GM19240 (cell line): ENCODE measurements around the gene STK32B.

ENCODE experiments used
- DNase-seq: peaks from one replicate; pipeline ENCODE4 v3.0.0; 2011; ENCODE audit warnings: low spot score; ENCODE audit not compliant: insufficient read length

STK32B gene

DNA sequence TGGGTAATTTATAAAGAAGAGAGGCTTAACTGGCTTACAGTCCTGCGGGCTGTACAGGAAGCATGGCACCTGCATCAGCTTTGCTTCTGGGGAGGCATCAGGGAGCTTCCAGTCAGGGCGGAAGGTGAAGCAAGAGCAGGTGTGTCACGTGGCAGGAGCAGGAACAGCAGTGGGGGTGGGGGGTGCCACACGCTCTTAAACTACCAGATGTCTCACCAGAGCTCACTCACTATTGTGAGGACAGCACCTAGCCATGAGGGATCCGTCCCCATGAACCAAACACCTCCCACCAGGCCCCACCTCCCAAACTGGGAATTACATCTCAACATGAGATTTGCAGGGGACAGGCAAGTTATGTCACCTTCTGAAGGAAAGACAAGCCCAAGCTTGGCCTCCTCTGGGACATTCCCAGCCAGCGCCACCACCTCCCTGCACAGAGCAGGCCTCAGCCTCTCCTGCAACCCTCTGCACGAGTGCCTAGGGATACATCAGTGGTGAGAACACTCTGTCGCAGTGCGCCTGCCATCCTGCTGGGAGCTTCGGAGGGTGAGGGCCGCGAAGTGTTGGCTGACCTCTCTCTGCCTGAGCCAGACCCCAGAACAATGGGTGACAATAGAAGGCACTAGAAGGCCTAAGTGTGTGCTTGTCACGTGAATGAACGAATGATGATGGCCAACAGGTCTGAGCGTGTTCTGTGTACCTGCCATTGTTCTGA lies 412.8 kb downstream of the STK32B start:
- no peak for DNase-seq

GRCh38 chr4:5465529-5465928 lies 414.2 kb downstream of the STK32B start:
- DNase-seq = no peak

GRCh38 chr4:5465956-5466355 lies 414.7 kb downstream of the STK32B start:
- DNase-seq = no peak

GRCh38 chr4:5467111-5467510 lies 415.8 kb downstream of the STK32B start:
- DNase-seq = no peak

GRCh38 chr4:5469151-5469775 lies 418.0 kb downstream of the STK32B start:
- no peak for DNase-seq

DNA sequence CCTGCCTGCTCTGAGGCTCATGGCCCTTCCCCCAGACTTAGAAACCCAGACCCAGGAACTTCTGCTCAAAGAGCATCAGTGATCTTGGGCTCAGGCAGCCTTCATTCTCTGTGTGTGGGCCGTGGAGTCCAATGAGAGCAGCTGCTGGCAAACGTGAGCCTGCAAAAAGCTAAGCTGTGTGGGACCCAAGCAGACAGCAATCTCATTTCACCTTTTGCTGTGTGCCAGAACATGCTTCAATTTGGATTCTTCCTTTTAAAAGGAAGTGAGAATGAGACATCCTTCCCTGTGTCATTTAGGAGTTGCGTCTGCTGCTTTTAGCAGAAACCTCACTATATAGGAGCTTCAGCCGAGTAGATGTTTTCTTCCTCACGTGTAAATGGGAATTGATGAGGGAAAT lies 418.6 kb downstream of the STK32B start:
- no peak for DNase-seq

DNA sequence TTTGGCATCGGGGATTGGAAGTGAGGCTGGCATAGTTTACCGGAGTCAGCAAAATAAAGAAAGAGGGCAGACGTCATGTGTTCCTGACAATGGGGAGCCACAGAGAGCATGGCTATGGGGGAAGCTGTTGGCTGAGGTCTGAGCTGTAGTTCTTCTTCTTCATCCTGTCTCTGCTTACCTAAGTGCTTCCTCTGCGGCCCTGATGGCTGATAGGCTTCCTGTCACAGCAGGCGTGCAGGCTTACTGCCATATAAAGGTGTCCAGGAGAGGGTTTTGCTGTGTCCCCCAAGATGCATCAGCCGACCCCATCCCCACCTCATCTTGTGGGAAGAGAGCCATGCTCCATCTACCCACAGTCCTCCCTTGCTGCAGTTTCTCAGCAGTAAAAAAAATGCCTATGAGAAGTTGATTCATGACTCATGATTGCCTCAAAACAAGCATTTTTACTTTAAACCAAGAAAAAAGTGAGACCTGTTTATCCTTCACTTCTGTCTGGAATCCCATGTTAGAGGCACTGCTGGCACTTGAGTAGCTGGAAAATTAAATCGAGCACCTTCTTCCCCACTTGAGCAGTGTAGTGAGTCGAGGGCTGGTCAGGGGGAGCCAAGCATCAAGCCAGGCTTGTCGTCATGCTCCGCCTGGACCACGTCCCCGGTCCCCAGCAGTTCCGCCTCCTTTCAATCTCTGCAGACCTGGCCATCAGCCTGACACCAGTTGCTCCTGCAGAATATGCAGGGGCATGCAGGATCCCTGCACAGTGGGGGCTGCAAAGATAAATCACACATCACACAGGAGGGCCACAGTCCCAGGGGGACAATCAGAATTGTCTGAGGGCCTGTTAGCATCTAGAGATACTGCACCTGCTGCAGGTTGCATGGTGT lies 419.3 kb downstream of the STK32B start:
- DNase-seq = no peak

DNA sequence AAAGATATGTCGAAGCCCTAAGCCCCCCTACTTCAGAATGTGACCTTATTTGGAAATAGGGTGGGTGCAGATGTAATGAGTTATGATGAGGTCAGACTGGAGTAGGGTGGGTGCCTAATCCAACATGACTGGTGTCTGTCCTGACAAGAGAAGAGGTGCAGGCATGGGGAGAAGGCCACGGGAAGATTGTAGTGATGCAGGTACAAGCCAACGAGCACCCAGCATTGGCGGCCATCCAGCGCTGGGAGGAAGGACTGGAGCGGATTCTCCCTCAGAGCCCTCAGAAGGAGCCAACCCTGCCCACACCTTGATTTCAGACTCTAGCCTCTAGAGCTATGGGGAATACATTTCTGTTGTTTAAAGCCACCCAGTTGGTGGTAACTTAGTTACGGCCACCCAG lies 419.9 kb downstream of the STK32B start:
- no peak for DNase-seq

- no peak for DNase-seq
These were observed 420.4 kb downstream of the STK32B start for GRCh38 chr4:5471691-5472090.

DNA sequence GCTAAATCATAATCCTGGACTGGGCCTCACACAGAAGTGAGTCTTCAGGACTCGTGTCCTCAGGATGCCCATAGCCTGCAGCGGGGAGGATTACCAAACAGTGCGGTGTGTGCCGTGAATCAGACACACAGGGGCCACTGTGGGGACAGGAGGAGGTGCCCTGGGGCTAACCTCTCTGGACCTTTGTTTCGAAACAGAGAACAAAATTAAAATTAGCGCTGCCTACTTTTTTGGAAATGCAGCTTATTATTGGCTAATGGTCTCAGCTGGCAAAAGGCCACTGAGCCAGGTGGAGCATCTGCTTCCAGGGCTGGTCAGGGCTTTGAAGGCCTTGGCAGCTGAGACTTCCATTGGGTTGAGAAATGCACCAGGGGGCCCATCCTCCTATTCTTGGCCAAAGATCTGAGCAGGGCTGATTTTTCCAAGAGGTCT lies 420.9 kb downstream of the STK32B start:
- DNase-seq = no peak

- DNase-seq = no peak
These were observed 421.8 kb downstream of the STK32B start for GRCh38 chr4:5473125-5473524.

- no peak for DNase-seq
These were observed 423.5 kb downstream of the STK32B start for GRCh38 chr4:5474756-5475155.

DNA sequence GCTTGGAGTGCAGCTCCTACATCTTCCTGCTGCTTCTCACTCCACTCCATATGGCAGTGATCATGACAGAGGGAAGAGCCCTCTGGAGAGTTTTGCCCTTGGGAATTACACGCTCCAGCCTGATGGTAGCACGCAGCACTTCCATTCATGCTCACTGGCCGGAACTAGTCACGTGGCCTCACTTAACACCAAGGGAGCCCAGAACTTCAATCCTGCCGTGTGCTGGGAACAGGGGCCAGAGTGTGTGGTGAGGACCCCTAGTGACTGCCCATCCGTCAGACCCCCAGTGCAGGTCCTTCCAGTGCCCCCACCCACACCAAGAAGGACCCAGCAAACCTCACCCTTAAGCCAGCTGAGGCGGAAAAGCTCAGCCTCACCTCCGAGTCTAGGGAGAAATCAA lies 426.3 kb downstream of the STK32B start:
- no peak for DNase-seq

DNA sequence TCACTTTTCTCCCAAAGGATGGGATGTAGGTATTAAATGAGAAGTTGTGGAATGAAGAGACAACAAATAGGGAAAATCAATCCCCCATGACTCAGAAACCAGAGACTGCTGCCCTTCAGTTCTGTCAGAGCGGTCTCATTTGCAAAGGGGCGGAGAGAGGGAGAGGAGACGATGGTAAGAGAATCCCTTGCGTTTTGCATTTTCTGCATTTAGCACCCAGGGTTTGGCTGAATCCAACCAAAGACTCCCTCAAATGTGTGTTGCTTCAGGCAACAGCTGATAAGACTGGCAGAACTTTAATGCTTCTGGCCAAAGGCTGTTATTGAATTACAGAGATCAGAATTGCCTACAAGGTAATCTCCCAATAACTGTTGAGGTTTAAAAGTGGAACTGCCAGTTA lies 426.9 kb downstream of the STK32B start:
- no peak for DNase-seq

- DNase-seq = no peak
These were observed 427.4 kb downstream of the STK32B start for GRCh38 chr4:5478697-5479096.

DNA sequence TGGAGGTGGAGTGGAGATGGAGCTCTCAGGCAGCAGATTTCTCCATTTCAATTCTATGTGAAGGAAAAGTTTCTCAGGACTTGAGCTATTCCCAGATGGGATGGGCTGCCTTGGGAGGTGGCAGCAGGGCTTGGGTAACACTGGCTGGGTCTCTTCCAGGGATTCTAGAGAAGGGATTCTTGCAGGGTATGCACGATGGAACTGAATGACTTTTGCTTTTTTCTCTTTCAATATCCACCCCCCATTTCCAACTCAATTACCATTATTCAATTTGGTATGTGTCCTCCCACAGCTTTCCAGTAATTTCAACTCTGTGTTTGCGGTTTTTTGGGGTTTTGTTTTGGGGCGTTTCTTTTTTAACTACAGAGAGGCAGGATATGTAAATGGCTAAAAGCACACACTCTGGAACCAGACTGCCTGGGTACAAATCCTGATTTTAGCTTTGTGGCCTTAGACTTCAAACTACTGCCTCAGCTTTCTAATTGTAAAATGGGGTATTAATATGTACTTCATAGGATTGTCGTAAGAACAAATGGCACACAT lies 428.3 kb downstream of the STK32B start:
- no peak for DNase-seq

- DNase-seq = no peak
These were observed 437.1 kb downstream of the STK32B start for GRCh38 chr4:5488413-5488812.

GRCh38 chr4:5489260-5489659 lies 438.0 kb downstream of the STK32B start:
- no peak for DNase-seq

- DNase-seq = no peak
These were observed 446.2 kb downstream of the STK32B start for GRCh38 chr4:5497489-5497888.

- no peak for DNase-seq
These were observed 448.9 kb downstream of the STK32B start for GRCh38 chr4:5500165-5500564.

DNA sequence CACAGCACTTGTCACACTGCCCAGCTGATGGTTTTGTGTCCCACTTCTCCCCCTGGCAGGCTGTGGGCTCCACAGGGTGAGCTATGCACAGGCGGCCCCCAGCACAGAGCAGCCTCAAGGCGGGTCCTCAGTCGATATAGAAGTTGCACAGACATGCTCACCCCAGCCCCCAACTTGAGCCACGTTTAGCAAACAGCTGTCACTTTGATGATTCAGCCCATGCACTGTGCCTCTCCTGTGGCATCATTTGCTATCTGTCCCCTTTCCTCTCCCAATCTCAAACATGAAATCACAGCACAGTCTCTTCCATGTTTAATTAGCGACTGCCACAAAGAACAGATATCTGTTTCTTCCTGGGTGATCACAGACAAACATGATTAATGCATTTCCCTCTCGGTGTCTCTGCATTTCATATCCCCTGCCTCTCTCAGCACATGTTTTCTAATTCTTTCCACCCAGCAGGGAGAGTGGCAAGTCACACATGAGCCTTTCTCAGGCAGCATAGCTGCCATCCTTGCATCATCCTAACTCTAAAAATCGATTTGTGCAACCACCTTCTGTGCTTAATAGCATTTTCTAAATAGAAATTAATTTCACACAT lies 452.2 kb downstream of the STK32B start:
- no peak for DNase-seq

- no peak for DNase-seq
These were observed 453.2 kb downstream of the STK32B start for GRCh38 chr4:5504486-5504885.
